Stimulated activated CD8-positive, alpha-beta memory T cell treated with anti-CD3 and anti-CD28 coated beads, Interleukin-7, amount 100 ng/mL, for 1 hour (primary cell): Measurements from ENCODE around the gene EPHA7.

ENCODE experiments used
- DNase-seq, 2 donors: peaks; one replicate each; pipeline ENCODE4 v3.0.0-alpha.2; 2020; ENCODE audit warnings: low read depth in 2 of 2

The EPHA7 gene

GRCh38 chr6:93419304-93420162, at the start of gene EPHA7:
Gene EPHA7, minus strand, starts transcription at chr6:93419559. Its CDS starts 218 bp downstream, at chr6:93419341.
- no peak for DNase-seq

GRCh38 chr6:93468291-93468690, 48.9 kb upstream of the EPHA7 start:
- DNase-seq = no peak

DNA sequence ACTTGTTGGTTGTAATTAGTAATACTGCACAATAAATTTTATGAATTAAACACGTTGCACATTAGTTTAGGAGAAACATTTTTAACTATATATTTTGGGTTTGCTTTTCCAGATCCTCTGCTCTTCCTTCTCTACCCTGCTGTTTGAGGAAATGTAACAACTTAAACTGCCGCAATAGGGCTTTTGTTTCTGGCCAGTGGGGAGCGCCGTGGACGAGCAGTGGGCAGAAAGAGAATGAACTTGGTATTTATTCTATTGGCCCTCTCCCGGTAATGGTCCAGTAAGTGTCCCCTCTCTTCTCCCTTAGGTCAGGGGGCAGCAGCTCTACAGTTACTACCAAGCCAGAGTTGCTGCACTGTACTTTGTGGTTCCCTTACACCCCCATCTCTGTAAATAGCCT, 35.2 kb upstream of the EPHA7 start:
- DNase-seq = no peak

DNA sequence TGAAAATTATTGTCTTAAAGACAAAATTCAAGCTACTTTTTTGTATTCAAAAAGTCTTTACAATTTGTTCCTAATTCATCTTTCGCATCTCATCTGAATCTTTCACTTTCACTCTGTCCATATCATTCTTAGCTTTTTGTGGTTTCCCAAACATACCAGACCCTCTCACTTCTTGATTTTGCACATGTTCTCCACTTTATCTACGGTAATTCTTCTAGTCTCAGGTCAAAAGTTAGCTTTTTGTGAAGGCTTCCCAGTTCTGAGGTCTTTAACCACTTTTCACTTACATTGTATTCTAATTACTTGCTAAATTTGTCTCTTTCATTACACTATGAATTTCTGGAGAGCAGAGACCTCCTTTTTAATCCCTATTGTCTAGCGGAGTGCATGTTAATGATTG, 34.6 kb upstream of the EPHA7 start:
- DNase-seq = no peak

GRCh38 chr6:93447874-93448273, 28.5 kb upstream of the EPHA7 start:
- no peak for DNase-seq

DNA sequence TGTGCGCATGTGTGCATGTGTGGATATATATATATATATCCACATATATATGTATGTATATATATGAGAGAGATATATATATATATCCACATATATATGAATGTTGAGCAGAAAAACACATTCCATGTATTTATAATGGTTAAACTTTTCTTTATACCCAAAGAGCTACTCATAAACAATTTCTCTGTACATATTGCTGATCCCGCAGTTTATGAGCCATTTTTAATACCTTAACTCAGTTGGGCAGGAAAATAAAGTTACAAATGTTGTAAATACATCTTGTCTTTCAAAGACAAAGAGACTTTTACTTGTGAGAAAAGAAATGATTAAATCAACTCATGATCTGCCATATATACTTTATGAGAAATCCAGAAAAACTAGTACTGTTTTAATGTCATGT, 18.1 kb upstream of the EPHA7 start:
- DNase-seq = no peak

- no peak for DNase-seq
Observed at GRCh38 chr6:93433592-93433991, 14.2 kb upstream of the EPHA7 start.

GRCh38 chr6:93424303-93425064, 5.1 kb upstream of the EPHA7 start:
- no peak for DNase-seq

DNA sequence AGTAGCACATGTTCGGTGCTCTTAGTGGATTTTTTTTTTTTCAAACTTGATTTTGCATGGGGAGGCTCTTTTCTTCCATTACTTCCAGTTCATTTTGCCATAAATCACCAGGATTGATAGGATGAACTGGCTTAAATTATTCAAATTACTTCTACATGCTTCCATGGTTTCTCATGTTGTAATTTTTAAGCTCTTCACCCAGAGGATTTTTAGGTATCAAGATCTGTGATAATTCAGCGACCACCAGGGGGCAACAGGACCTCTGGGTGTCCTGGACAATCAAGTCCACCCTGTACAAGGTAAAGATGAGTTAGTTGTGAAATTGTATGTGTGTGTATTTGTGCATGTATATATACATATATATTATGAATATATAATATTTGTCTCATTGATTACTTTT, 4.2 kb upstream of the EPHA7 start:
- no peak for DNase-seq

DNA sequence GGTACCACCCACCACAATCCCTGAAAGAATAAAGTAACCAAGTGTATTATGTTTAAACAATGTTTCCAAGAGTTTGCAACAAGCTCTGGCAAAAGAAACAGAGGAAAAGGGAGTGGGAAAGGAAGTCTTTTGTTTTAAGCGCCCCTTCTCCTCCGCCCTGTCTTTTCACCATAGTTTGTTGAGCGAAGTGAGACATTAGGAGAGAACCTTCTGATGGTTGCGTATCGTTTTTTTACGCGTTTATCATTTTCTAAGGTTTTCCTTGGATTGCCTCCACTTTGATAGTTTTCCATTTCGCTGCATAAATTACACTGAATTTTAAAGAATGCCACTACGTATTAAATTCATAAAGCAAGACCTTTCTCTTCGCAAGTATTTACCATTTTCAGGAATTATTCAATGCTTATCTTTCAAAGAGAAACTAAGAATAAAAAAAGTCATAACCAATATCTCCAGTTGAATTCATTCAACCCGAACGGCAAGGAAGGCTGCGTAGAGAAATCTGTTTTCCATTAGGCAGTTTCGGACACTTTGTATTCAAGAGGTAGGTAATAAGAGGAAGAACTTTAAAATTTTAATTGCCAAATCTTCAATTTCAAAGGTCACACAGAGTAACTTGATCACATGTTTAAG, 920 bp upstream of the EPHA7 start:
- no peak for DNase-seq

DNA sequence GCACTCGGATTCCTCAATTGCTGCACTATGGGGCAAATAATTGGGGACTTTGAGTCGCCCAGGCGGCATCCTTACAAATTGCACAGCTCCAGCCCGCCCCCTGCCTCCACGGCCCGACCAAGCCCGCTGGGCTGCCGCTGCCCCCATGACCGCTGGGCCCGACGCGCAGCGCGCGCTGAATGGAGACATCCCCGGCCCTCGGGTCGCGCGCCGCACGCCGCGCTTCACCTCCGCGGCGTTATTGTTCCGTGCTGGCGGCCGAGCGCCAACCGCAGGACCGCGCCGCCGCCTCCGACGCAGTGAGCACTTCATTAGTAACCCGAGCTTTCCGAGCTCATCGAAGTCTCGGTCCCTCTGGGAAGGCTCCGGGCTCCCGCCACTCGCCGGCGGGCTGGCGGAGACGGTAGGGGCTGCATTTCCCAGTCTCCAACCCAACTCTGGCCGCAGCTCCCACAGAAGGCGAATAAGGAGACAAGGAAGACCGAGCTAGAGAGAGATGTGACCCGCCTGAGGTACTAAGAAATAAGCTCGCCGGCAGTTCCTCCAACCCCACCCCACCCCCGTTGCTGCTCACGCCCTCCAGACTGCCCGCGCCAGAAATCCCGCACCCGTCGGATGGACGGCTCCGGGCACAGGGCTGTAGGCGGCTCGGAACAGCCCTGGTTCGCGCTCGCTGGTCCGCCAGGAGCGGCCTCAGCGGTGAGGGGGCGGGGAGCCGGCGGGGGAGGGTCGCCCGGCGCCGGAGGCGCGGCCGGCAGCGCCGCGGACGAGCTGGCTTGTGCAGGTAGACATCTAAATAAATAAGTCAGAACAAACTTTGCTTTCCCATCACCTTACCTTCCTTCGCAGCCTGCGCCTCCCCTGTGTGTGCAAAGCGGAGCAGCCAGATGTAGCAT, 703 bp downstream of the EPHA7 start:
- DNase-seq = no peak

- no peak for DNase-seq
Observed at GRCh38 chr6:93418033-93418407, 1.3 kb downstream of the EPHA7 start.

DNA sequence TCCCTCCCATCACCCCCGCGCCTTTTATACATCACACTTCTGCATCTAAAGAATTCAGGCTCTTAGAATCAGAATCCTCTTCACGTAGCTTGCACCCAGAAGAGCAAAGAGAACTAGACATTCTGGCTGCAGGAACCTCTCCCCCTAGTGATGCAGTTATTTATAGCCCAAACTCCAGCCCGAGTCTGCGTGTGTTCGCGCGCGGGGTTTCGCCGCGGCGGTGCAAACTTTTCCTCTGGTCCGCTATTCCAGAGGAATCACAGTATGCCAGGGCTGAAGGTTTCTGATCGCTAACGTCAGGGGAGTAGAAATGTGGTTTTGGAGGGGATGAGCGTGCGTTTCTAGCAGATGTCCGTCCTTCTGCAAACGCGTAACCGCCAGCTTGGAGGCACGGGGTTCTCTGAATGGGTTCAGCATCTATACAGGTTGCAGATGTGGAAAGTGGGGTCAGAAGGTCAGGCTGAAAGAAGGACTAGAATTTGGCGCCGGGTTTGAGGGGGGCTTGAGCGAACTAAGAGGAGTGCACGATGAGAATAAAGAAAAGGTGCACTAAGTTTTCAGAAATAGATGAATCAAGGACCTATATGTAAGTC, 1.8 kb downstream of the EPHA7 start:
- no peak for DNase-seq

- DNase-seq = no peak
Observed at GRCh38 chr6:93416571-93417420, 2.6 kb downstream of the EPHA7 start.

DNA sequence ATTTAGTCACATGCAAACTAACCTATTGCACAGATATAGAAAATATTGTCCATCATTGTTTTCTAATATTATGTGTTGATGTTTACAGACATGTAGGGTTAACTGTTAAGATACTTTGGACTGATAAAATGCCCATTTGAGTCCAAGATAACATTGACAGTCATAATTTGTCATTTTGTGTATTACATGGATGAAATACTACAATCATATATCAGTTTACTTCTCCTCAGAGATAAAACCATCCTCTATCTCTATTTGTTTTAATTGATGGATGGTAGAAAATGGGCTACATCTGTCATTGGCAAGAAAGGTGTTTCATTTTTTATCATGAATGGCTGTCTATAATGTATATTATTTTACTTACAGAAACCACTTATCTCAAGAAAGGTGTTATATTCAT, 6.2 kb downstream of the EPHA7 start:
- no peak for DNase-seq

- no peak for DNase-seq
Observed at GRCh38 chr6:93412452-93412851, 6.9 kb downstream of the EPHA7 start.

DNA sequence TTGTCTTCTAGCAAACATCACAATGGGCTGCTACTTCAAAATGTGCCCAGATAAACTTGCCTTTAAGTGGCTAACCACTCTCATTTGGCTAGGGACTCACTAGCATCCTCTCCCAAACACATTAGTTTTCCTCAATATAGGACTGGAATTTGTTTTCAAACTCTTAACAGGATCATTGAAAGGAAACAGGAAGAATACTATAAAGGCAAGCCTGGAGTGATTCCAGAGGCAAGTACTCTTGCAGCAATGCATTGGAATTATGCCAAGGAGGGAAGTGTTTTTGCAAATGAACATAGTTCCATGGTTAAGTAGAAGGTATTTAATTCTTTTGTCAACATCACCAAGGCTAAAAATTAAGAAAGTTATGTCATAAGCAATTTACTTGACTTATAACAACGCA, 12.2 kb downstream of the EPHA7 start:
- DNase-seq = no peak

GRCh38 chr6:93403390-93403789, 16.0 kb downstream of the EPHA7 start:
- no peak for DNase-seq

GRCh38 chr6:93398723-93399122, 20.6 kb downstream of the EPHA7 start:
- DNase-seq = no peak

GRCh38 chr6:93394471-93394870, 24.9 kb downstream of the EPHA7 start:
- DNase-seq = no peak
